Lower lobe of right lung (tissue), 2 donors: ENCODE measurements around the gene ZBTB46. TPM values are rescaled to one million over a fixed set of nuclear protein-coding genes. Genes with fewer than 3 reads are reported as not detected.

Source experiments
- ATAC-seq, 2 donors: fragments of 200-7000 bp; cut with Tn5 transposase; one replicate each; pipeline ENCODE4 v1.9.1; 2020 to 2022; ENCODE audit warnings: mild to moderate bottlenecking in 2 of 2, moderate library complexity in 2 of 2
- DNase-seq: peaks from one replicate; pipeline ENCODE4 v3.0.0-alpha.2; 2020
- H3K27ac ChIP-seq: fragments of 200-600 bp; one replicate; pipeline ENCODE4 v1.8.0; 2022
- H3K27me3 ChIP-seq: fragments of 200-600 bp; one replicate; pipeline ENCODE4 v1.8.0; 2022; ENCODE audit warnings: low read depth
- H3K36me3 ChIP-seq: fragments of 200-600 bp; one replicate; pipeline ENCODE4 v1.8.0; 2022; ENCODE audit warnings: mild to moderate bottlenecking
- H3K4me1 ChIP-seq: fragments of 200-600 bp; one replicate; pipeline ENCODE4 v1.8.0; 2022
- H3K4me3 ChIP-seq: fragments of 200-600 bp; one replicate; pipeline ENCODE4 v1.8.0; 2022; ENCODE audit warnings: mild to moderate bottlenecking
- H3K9me3 ChIP-seq: fragments of 200-600 bp; one replicate; pipeline ENCODE4 v1.8.0; 2022
- intact Hi-C: fragments of 100-400 bp; cut with DNase I; formaldehyde crosslinking; loops from one replicate; pipeline ENCODE4 v1.11.0; 2022
- total RNA-seq: library from RNA; stranded (reverse); fragmentation: NEBNext Ultra II Directional; extraction: Animal tissue kit (Norgen Biotek cat#: 25700); gene quantifications from one replicate; pipeline ENCODE4 v1.2.1, GENCODE V29; 2021
- TF ChIP-seq, protein P1 (sequence below): fragments of 200-600 bp; IDR thresholded peaks from one replicate; pipeline ENCODE4 v1.8.0; 2022; ENCODE audit warnings: antibody characterized with exemption, mild to moderate bottlenecking
- donor health status: DM: no; HTN: yes; CAD: no; lungs with severe emphysema.

ZBTB46 gene
- total RNA-seq, 1 donor from 2014 or later = 9.9 TPM

- Histone ChIP-seq H3K9me3 (no peaks in the 10 kb centered on the region), H3K4me1 (peaks cover 52% of the 10 kb centered on the region), H3K4me3 (no peak overlapping the region), H3K27me3 (peaks cover 33% of the 10 kb centered on the region), H3K36me3 (no peaks in the 10 kb centered on the region), H3K27ac (peak overlapping the region; percentile 75)
- TF ChIP-seq, protein P1, sequence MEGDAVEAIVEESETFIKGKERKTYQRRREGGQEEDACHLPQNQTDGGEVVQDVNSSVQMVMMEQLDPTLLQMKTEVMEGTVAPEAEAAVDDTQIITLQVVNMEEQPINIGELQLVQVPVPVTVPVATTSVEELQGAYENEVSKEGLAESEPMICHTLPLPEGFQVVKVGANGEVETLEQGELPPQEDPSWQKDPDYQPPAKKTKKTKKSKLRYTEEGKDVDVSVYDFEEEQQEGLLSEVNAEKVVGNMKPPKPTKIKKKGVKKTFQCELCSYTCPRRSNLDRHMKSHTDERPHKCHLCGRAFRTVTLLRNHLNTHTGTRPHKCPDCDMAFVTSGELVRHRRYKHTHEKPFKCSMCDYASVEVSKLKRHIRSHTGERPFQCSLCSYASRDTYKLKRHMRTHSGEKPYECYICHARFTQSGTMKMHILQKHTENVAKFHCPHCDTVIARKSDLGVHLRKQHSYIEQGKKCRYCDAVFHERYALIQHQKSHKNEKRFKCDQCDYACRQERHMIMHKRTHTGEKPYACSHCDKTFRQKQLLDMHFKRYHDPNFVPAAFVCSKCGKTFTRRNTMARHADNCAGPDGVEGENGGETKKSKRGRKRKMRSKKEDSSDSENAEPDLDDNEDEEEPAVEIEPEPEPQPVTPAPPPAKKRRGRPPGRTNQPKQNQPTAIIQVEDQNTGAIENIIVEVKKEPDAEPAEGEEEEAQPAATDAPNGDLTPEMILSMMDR = no peak
- ATAC-seq (peak; percentile 6 to 11), DNase-seq (no peak)
- intact Hi-C loops = no loop called here
These were observed 17.2 kb upstream of the ZBTB46 start for GRCh38 chr20:63848003-63848911.

DNA sequence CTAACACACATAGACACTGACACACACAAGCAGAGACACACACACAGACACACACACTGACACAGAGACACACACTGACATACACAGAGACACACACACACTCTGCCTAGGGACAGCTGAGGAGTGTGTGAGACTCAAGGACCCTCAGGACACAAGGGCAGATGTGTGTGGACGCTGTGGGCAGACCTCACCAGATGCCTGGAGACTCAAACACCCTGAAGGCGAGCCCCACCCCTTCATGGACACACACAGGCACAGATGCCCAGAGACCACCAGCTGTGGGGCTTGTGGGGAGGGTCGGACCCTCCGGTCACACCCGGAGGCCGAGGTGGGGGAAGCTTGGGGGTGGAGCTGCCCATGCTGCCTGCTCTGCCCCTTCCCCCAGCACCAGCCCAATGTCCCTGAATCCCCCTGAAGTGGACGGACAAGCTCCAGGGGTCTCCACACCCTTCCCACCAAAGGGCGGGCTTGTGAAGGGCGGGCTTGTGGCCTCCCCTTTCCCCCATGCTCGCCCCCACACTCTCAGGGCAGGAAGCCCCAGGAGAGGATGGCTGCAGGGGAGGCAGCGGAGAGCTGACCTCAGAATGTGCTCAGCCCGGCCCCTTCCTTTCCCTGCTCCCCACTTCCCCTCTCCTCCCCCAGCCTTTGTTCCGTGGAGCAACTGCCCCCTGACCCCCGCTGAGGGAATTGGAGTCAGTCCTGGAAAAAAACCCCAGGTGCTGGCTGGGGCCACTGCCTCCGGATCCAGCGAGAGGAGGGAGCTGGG is 16.4 kb upstream of the ZBTB46 start:
- Histone ChIP-seq H3K9me3 (no peaks in the 10 kb centered on the region), H3K4me1 (peaks cover 50% of the 10 kb centered on the region), H3K27me3 (peaks cover 33% of the 10 kb centered on the region), H3K4me3 (no peak overlapping the region), H3K36me3 (no peaks in the 10 kb centered on the region), H3K27ac (peak overlapping the region; percentile 75)
- ATAC-seq = peak; percentile 31
- TF ChIP-seq, protein P1 = no peak
- intact Hi-C loops = no loop called here
- DNase-seq = no peak

DNA sequence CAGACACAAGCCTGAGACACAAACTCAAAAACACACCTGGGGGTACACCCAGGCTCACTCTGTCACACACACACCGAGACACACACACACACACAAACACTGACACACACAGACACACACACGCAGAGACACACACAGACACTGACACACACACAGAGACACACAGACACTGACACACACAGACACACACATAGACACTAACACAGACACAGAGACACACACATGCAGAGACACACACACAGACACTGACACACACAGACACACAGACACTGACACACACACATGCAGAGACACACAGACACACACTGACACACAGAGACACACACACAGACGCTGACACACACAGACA is 15.8 kb upstream of the ZBTB46 start:
- TF ChIP-seq, protein P1 = no peak
- Histone ChIP-seq H3K4me3 (no peak overlapping the region), H3K27me3 (peaks cover 33% of the 10 kb centered on the region), H3K27ac (peak overlapping the region; percentile 75), H3K9me3 (no peaks in the 10 kb centered on the region), H3K36me3 (no peaks in the 10 kb centered on the region), H3K4me1 (peaks cover 50% of the 10 kb centered on the region)
- intact Hi-C loops = no loop called here
- no peak for ATAC-seq
- no peak for DNase-seq

DNA sequence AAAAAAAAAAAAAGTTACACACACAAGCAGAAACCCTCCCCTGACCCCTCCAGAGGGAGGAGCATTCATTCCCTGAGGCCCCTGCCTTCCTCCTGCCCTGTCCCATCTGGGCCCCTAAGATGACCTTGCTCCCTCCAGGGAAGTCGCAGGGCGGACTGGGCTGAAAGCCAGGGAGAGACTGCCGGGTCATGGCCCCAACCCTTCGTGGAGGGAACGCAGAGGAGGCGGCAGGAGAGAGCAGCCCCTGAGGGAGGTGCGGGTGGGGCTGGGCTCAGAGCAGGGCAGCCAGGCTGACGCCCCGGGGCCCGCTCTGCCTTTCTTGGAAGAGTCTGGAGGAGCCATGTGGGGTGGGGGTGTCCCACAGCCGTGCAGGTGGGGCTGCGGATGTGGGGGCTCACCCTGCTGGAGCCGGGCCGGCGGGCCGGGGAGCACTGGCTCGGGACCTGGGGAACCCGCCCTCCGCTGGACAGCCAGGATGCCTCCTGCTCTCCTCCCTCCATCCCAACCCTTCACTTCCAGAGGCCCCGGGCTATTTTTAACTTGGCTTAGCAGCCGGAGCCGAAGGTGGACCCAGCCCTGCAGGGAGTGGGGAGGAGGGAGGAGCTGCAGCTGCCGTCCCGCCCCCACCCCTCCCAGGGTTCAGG is 15.2 kb upstream of the ZBTB46 start:
- Histone ChIP-seq H3K4me3 (peak overlapping the region; percentile 10), H3K9me3 (no peaks in the 10 kb centered on the region), H3K36me3 (no peaks in the 10 kb centered on the region), H3K27me3 (peaks cover 33% of the 10 kb centered on the region), H3K4me1 (peaks cover 50% of the 10 kb centered on the region), H3K27ac (peak overlapping the region; percentile 75)
- DNase-seq = no peak
- TF ChIP-seq, protein P1 = no peak
- intact Hi-C loops = no loop called here
- ATAC-seq = peak; percentile 47 to 55

DNA sequence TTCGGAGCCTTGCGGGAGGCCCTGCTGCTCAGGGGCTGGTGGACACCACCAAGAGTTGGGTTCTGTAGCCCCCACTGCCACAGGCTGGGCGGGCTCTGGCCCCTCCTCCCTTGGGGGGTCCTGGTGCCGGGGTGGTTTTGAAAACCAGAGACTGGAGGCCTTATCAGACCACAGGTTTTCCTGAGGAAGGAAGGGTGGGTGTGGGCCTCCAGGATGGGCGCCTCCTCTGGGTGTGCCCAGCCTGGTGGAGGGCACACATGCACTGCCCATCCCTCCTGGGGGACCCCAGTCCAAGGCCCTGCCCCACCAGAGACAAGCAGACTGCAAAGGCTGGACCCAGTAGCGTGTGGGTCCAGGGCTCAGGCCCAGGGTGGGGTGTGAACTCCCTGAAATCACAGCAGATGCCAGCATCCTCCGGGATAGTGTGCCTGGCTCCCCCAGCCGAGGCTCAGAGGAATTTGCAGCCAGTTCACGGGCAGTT is 13.5 kb upstream of the ZBTB46 start:
- no peak for ATAC-seq
- H3K27ac ChIP-seq = peak overlapping the region; percentile 48
- TF ChIP-seq, protein P1 = no peak

More for the DNA sequence above, 13.5 kb upstream of the ZBTB46 start:
- Histone ChIP-seq H3K9me3 (no peaks in the 10 kb centered on the region), H3K27me3 (peaks cover 33% of the 10 kb centered on the region), H3K36me3 (no peaks in the 10 kb centered on the region), H3K4me1 (peaks cover 50% of the 10 kb centered on the region), H3K4me3 (no peak overlapping the region)
- no peak for DNase-seq
- intact Hi-C loops = no loop called here
